Thymus (tissue), 11 donors: ENCODE results near the gene CNR2. TPM values are rescaled to one million over a fixed set of nuclear protein-coding genes. Genes with fewer than 3 reads are reported as not detected.

Experiments
- DNase-seq, 9 donors: peaks; one replicate each; pipeline ENCODE4 v3.0.0-alpha.2; 2013; ENCODE audit warnings: low spot score in 9 of 9, low read depth in 6 of 9, missing footprints in 1 of 9
- H3K27ac ChIP-seq, 2 donors: one replicate each; pipeline ENCODE4 v1.5.1; 2013; ENCODE audit warnings: control low read depth in 1 of 2, low read depth in 1 of 2, low read length in 1 of 2, mild to moderate bottlenecking in 1 of 2, moderate library complexity in 1 of 2
- H3K27me3 ChIP-seq, 2 donors: one replicate each; pipeline ENCODE4 v1.5.1; 2013; ENCODE audit warnings: low read length in 1 of 2; ENCODE audit not compliant: control insufficient read depth in 2 of 2, insufficient read depth in 1 of 2
- H3K36me3 ChIP-seq, 2 donors: one replicate each; pipeline ENCODE4 v1.5.1; 2013; ENCODE audit warnings: low read length in 1 of 2, mild to moderate bottlenecking in 1 of 2, moderate library complexity in 1 of 2; ENCODE audit not compliant: control insufficient read depth in 2 of 2, insufficient read depth in 2 of 2
- H3K4me1 ChIP-seq, 2 donors: one replicate each; pipeline ENCODE4 v1.5.1; 2013; ENCODE audit warnings: low read length in 2 of 2; ENCODE audit not compliant: control insufficient read depth in 2 of 2, insufficient read depth in 2 of 2
- H3K4me3 ChIP-seq, 2 donors: one replicate each; pipeline ENCODE4 v1.5.1; 2013; ENCODE audit warnings: low read length in 2 of 2, control low read depth in 1 of 2, mild to moderate bottlenecking in 1 of 2
- H3K9me3 ChIP-seq, 2 donors: one replicate each; pipeline ENCODE4 v1.5.1; 2013; ENCODE audit warnings: low read length in 1 of 2, mild to moderate bottlenecking in 1 of 2; ENCODE audit not compliant: control insufficient read depth in 2 of 2, insufficient read depth in 1 of 2
- WGBS: extraction: QIAGEN DNeasy Blood & Tissue Kit; methylation state at CpG from one replicate; pipeline ENCODE4 v1.1.7; 2013; 5-methylcytosine and 5-hydroxymethylcytosine counted together
- polyA plus RNA-seq: library from polyadenylated mRNA; stranded (reverse); fragments of 200-250 nt; gene quantifications from one replicate; pipeline ENCODE4 v1.2.3, GENCODE V29; 2013
- total RNA-seq: library from RNA; stranded (reverse); fragments of 120-200 nt; gene quantifications from one replicate; pipeline ENCODE4 v1.2.4, GENCODE V29; 2013
- donor health status: healthy.

Gene CNR2
- total and polyA plus RNA-seq, 2 donors = 1.5 to 1.8 TPM

DNA sequence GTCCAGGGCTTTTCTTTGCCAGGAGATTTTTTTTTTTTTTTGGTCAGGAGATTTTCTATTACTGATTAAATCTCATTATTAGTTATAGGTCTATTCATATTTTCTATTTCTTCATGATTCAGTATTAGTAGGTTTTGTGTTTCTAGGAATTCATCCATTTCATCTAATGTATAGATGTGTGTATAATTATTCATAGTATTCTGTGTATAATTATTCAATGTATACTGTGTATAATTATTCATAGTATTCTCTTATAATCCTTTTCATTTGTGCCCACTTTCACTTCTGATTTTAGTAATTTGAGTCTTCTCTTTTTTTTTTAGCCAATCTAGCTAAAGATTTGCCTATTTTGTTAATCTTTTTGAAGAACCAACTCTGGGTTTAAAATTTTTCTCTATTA lies 34.2 kb upstream of the CNR2 start:
- no peaks in the 10 kb centered on the region for H3K27me3 ChIP-seq
- H3K27ac ChIP-seq = no peak overlapping the region
- no peaks in the 10 kb centered on the region for H3K9me3 ChIP-seq
- no peak overlapping the region for H3K4me3 ChIP-seq
- H3K36me3 ChIP-seq = no peaks in the 10 kb centered on the region
- H3K4me1 ChIP-seq = no peaks in the 10 kb centered on the region
- no peak for DNase-seq

DNA sequence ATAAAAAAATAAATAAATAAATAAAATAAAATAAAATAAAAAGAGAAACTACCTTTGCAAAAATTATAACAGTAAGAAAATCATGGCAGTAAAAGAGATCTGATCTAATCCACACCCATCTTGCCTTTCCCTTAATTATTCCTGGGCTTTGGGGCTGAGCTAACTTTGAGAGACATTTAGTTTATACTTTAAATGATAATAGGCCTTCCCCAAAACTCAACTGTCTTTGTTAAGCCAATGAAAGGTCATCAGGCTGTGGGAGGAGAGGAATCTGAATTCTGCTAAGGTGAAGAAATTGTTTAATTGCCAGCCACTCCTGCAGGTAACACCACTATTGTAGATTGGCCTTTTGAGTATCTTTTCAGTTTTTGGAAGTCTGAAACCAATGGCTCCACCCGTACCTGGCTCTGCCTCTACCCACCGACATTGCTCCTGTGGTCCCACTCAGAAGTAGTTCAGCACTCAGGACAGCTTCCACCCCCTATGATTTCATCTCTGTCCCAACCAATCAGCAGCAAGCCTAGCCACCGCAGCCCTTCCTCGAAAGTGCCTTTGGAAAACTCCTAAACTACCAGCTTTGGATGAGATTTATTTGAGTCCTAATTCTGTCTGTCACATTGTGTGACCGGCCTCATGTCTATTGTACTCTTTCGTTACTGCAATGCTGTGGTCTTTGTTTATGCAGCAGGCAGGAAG lies 23.5 kb upstream of the CNR2 start:
- no peaks in the 10 kb centered on the region for H3K4me1 ChIP-seq
- no peak overlapping the region for H3K27ac ChIP-seq
- DNase-seq = no peak
- H3K9me3 ChIP-seq = no peaks in the 10 kb centered on the region
- H3K27me3 ChIP-seq = no peaks in the 10 kb centered on the region
- WGBS = 90% methylated on average over 6 of the region's 6 CpGs
- H3K36me3 ChIP-seq = no peaks in the 10 kb centered on the region
- H3K4me3 ChIP-seq = no peak overlapping the region

DNA sequence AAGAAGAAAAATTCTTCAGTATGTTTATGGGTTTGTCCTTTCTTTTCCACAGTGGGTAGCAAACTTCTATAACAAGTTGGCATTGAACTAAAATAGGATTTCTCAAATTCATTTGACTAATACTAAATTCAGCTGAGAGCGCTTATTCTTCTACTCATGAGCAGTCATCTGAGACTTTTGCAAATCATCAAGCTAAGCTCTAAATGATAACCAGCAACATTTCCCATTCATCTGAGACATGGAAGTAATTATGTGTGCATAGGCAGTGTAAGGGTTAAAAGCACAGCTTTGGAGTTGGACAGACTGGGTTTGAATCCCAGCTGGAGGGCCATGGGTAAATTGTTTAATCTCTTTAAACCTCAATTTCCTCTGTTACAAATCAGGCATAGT lies 18.3 kb upstream of the CNR2 start:
- no peak overlapping the region for H3K4me3 ChIP-seq
- 97% methylated on average over 1 of the region's 1 CpG for WGBS
- no peak overlapping the region for H3K27ac ChIP-seq
- no peaks in the 10 kb centered on the region for H3K4me1 ChIP-seq
- H3K36me3 ChIP-seq = no peaks in the 10 kb centered on the region
- no peak for DNase-seq
- no peaks in the 10 kb centered on the region for H3K9me3 ChIP-seq
- H3K27me3 ChIP-seq = no peaks in the 10 kb centered on the region

DNA sequence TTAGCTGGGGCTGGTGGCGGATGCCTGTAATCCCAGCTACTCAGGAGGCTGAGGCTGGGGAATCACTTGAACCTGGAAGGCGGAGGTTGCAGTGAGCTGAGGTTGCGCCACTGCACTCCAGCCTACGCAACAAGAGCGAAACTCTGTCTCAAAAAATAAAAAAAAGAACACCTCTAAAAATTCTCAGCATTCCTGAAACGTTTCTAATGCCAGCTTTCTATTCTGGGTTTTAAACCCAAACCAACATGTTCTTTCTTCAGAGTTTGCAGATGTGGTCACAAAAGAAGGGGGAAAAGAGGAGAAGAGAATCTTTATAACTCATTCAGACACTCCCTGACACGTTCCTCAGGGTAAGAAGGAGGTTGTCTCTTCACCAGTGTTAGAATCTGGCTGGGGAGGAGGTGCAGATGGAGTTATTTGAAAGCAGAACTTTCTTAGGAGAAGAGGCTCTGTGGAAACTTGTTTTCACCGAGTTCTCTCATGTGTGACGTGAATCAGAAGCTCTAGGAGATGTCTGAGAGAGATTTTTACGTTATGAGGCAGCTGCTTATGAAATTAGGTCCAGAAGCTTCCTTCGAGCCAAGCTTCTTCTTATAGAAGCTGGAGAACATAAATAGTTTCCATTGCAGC lies 17.8 kb upstream of the CNR2 start:
- no peak for DNase-seq
- 88% methylated on average over 11 of the region's 11 CpGs for WGBS

DNA sequence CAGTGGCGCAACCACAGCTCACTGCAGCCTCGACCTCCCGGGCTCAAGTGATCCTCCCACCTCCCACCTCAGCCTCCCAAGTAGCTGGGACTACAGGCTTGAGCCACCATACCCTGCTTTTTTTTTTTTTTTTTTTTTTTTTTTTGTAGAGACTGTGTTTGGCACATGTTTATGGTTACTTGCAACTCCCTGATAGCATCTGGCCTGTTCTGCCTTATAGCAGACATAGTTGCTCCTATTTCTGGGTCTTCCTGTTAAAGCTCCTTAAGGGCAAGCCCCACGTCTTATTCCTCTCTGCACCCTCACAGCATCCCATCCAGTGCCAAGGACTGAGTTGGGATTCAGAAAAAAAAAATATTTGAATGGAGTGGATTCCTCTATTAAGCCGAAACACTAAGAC lies 17.1 kb upstream of the CNR2 start:
- Histone ChIP-seq H3K27me3 (no peaks in the 10 kb centered on the region), H3K9me3 (no peaks in the 10 kb centered on the region), H3K36me3 (no peaks in the 10 kb centered on the region), H3K27ac (no peak overlapping the region), H3K4me1 (no peaks in the 10 kb centered on the region), H3K4me3 (no peak overlapping the region)
- WGBS = 95% methylated on average over 5 of the region's 5 CpGs
- no peak for DNase-seq

More for the DNA sequence above, 17.8 kb upstream of the CNR2 start:
- Histone ChIP-seq H3K4me3 (no peak overlapping the region), H3K9me3 (no peaks in the 10 kb centered on the region), H3K27ac (peak overlapping the region in 1 of 2 donors; percentile 46), H3K36me3 (no peaks in the 10 kb centered on the region), H3K4me1 (no peaks in the 10 kb centered on the region), H3K27me3 (no peaks in the 10 kb centered on the region)

DNA sequence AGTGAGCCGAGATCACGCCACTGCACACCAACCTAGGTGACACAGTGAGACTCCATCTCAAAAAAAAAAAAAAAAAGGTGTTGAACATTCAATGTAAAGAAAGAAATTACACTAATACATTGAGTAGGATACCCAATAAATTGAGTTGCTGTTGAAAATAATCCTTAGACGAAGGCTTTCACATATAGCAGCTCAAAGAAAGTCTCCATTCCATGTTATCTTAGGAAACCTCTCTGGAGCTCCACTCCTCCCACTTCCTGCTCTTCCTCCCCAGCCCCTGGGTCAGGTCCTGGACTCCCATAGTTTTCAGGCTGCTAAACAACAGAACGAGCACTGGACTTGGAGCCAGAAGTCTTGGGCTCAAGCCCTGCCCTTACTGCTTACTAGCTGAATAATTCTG lies 15.6 kb upstream of the CNR2 start:
- 94% methylated on average over 4 of the region's 4 CpGs for WGBS
- H3K27me3 ChIP-seq = no peaks in the 10 kb centered on the region
- no peaks in the 10 kb centered on the region for H3K4me1 ChIP-seq
- H3K36me3 ChIP-seq = no peaks in the 10 kb centered on the region
- no peaks in the 10 kb centered on the region for H3K9me3 ChIP-seq
- no peak overlapping the region for H3K4me3 ChIP-seq
- no peak overlapping the region for H3K27ac ChIP-seq
- no peak for DNase-seq

DNA sequence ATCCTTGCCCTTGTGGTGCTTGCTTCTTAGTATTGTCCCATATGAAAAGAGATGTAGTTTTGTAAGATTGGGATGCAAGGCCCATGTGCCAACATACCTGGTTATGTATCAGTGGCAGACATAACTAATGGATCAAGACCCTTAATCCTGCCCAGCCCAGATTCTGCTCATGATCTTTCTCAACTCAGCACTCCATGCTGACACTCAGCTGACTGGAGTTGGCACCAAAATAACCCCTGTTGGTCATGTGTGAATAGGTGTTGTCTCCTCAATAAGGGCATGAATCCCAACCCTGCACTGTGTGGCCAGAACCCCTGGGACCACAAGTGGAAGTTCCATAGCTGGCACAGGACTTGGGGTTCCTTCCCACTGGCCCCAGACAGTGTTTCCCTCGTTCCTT lies 13.9 kb upstream of the CNR2 start:
- H3K27me3 ChIP-seq = no peaks in the 10 kb centered on the region
- H3K4me1 ChIP-seq = no peaks in the 10 kb centered on the region
- H3K9me3 ChIP-seq = no peaks in the 10 kb centered on the region
- H3K27ac ChIP-seq = no peak overlapping the region
- H3K36me3 ChIP-seq = no peaks in the 10 kb centered on the region
- 90% methylated on average over 1 of the region's 1 CpG for WGBS
- H3K4me3 ChIP-seq = no peak overlapping the region
- no peak for DNase-seq

DNA sequence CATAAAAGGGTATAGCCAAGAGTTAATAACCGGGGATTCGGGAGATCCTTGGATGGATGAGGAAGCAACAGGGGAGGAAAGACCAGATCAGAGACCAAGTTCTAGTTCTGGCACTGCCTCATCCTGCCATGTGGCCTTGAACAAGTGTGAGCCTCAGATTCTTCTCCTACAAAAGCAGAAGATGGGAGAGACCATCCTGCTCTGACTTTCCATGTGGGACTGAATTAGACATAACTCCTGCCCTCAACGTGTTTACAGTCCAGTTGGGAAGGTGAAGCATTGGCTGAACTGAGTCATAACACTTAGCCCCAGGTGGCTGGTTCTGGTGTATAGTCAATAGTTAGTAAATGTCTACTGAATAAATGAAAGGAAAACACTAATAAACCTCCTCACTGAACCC lies 12.1 kb upstream of the CNR2 start:
- Histone ChIP-seq H3K27me3 (no peaks in the 10 kb centered on the region), H3K4me3 (no peak overlapping the region), H3K27ac (no peak overlapping the region), H3K4me1 (peaks cover 0 to under 1% of the 10 kb centered on the region in 2 donors), H3K9me3 (no peaks in the 10 kb centered on the region), H3K36me3 (no peaks in the 10 kb centered on the region)
- no peak for DNase-seq
- 97% methylated on average over 3 of the region's 3 CpGs for WGBS

DNA sequence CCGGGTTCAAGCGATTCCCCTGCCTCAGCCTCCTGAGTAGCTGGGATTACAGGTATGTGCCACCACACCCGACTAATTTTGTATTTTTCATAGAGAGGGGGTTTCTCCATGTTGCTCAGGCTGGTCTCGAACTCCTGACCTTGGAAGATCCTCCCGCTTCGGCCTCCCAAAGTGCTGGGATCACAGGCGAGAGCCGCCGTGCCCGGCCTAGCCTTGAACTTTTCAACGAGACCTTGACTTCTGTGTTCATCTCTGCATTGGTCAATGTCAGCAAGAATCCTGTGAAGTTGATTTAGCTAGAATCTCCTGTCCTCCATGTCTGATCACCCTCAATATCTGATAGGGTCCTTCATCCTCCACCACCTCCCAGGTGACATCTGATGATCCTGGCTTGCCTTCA lies 11.4 kb upstream of the CNR2 start:
- H3K27me3 ChIP-seq = no peaks in the 10 kb centered on the region
- WGBS = 97% methylated on average over 11 of the region's 11 CpGs
- DNase-seq = no peak
- H3K27ac ChIP-seq = no peak overlapping the region
- no peaks in the 10 kb centered on the region for H3K36me3 ChIP-seq
- H3K9me3 ChIP-seq = no peaks in the 10 kb centered on the region
- peaks cover 0 to 7% of the 10 kb centered on the region in 2 donors for H3K4me1 ChIP-seq
- H3K4me3 ChIP-seq = no peak overlapping the region
